ENCODE measurements around the gene DRD4.

DNA sequence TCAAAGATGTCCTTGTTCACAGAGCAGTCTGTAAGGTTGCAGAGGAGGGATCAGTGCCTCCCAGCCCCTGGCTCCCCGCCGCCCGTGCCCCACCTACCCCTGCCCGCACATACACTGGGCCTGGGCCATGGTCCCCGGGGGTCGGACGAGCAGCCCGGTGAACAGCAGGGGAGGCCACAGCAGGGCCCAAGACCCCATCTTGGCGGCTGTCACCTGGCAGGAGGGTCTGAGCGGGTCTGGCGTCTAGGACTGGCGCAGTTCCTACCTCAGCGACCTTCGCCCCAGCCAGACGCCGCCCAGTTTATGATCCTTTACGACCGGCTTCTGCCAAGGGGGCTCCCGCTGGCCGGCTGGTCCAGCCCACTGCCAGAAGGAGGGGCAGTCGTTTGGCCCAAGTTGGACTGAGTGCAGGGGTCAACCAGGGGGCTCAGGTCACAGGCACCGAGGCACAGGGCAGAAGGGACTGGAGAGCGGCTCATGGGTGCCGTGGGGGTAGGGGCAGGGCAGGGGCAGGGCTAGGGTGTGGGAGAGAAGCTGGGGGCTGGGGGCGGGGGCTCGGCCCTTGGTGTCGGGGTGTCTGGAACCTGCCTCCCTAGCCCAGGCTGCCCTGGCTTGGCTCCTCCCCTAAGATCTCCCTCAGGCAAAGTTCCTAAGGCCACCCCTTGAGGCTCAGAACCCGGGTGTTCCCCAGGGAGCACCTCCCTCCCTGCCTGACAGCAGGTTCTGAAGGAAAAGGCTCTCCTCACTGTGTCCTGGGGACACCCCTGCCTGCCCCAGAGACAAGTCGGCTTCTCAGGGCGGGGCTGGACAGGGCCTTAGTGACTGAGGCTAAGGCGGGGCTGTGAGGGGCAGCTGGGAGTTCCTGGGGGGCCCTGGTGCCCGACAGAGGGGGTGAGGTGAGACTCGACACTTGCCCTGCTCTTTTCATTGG is 12.1 kb upstream of the DRD4 start, which contains the start of gene CDHR5:
- TF ChIP-seq, protein P1, sequence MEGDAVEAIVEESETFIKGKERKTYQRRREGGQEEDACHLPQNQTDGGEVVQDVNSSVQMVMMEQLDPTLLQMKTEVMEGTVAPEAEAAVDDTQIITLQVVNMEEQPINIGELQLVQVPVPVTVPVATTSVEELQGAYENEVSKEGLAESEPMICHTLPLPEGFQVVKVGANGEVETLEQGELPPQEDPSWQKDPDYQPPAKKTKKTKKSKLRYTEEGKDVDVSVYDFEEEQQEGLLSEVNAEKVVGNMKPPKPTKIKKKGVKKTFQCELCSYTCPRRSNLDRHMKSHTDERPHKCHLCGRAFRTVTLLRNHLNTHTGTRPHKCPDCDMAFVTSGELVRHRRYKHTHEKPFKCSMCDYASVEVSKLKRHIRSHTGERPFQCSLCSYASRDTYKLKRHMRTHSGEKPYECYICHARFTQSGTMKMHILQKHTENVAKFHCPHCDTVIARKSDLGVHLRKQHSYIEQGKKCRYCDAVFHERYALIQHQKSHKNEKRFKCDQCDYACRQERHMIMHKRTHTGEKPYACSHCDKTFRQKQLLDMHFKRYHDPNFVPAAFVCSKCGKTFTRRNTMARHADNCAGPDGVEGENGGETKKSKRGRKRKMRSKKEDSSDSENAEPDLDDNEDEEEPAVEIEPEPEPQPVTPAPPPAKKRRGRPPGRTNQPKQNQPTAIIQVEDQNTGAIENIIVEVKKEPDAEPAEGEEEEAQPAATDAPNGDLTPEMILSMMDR (IDR thresholded peaks at IDR 0.05), result no peak
- no peak for TF ChIP-seq EZH2 (IDR thresholded peaks at IDR 0.05)
